Activated CD8-positive, alpha-beta T cell treated with anti-CD3 and anti-CD28 coated beads for 36 hours (primary cell): ENCODE data around the gene FNBP1L. TPM values are rescaled to one million over a fixed set of nuclear protein-coding genes. Genes with fewer than 3 reads are reported as not detected.

Experiments used
- ATAC-seq: fragments of 200-7000 bp; cut with Tn5 transposase; one replicate; pipeline ENCODE4 v1.10.0; 2021; ENCODE audit warnings: mild to moderate bottlenecking, moderate library complexity
- CTCF ChIA-PET: fragments of 350-600 bp; sonication (Branson Sonifier 250); formaldehyde crosslinking; loops from one replicate; lab custom pipeline; 2021; ENCODE audit warnings: antibody characterized with exemption; lab: Charles Lee
- POLR2A ChIA-PET: fragments of 350-600 bp; sonication (Branson Sonifier 250); formaldehyde crosslinking; loops from one replicate; lab custom pipeline; 2021; ENCODE audit warnings: antibody characterized with exemption; lab: Charles Lee
- DNase-seq: peaks from one replicate; pipeline ENCODE4 v3.0.0-alpha.2; 2020
- H3K27ac Mint-ChIP-seq: one replicate; pipeline ENCODE4 v1.8.0; 2021; ENCODE audit warnings: mild to moderate bottlenecking, mixed read lengths
- H3K27me3 Mint-ChIP-seq: one replicate; pipeline ENCODE4 v1.8.0; 2021; ENCODE audit warnings: mixed read lengths
- H3K36me3 Mint-ChIP-seq: one replicate; pipeline ENCODE4 v1.8.0; 2021; ENCODE audit warnings: low read depth, mixed read lengths
- H3K4me1 Mint-ChIP-seq: one replicate; pipeline ENCODE4 v1.8.0; 2021; ENCODE audit warnings: low read depth, mixed read lengths
- H3K4me3 Mint-ChIP-seq: one replicate; pipeline ENCODE4 v1.8.0; 2021; ENCODE audit warnings: mild to moderate bottlenecking, moderate library complexity, mixed read lengths
- H3K9me3 Mint-ChIP-seq: one replicate; pipeline ENCODE4 v1.8.0; 2021; ENCODE audit warnings: mixed read lengths
- intact Hi-C: fragments of 100-400 bp; cut with micrococcal nuclease; formaldehyde crosslinking; loops from one replicate; pipeline ENCODE4 v1.10.0; 2022
- total RNA-seq, 2 experiments: library from RNA; stranded (reverse); gene quantifications; one replicate each; pipeline ENCODE4 v1.2.3, GENCODE V29; 2021
- TF ChIP-seq, protein P1 (sequence below): fragments of 200-600 bp; IDR thresholded peaks from one replicate; pipeline ENCODE4 v1.8.0; 2022; ENCODE audit warnings: antibody characterized with exemption, mild to moderate bottlenecking

Gene FNBP1L
- total RNA-seq, 2 experiments from 2014 or later = 0.20 to 0.25 TPM

DNA sequence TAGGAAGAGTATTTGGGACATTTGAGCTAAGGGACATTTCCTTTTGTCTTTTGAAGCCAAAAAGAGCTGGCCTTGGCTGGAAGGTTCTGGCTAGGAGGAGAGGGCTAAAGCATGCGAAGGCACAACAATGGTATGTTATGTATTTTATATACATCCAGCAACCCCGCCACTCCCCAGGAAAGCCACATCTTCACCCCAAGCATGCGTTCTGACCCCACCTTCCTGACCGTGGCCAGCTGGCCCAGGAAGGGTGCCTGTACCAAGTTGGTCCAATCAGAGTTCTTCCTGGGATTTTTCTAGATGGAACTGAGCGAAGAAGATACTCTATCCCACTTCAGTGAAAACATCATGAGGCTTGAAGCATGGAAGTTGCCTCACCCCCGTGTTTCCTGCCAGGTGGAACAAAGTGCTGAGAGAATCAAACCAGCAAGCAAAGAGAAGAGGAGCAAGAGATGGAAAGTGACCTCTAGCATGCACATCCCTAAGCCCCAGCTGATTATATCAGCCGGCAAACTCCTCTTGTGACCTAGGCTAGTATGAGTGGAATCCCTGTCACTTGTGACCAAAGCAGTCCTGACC lies 151.0 kb downstream of the FNBP1L start:
- TF ChIP-seq, protein P1, sequence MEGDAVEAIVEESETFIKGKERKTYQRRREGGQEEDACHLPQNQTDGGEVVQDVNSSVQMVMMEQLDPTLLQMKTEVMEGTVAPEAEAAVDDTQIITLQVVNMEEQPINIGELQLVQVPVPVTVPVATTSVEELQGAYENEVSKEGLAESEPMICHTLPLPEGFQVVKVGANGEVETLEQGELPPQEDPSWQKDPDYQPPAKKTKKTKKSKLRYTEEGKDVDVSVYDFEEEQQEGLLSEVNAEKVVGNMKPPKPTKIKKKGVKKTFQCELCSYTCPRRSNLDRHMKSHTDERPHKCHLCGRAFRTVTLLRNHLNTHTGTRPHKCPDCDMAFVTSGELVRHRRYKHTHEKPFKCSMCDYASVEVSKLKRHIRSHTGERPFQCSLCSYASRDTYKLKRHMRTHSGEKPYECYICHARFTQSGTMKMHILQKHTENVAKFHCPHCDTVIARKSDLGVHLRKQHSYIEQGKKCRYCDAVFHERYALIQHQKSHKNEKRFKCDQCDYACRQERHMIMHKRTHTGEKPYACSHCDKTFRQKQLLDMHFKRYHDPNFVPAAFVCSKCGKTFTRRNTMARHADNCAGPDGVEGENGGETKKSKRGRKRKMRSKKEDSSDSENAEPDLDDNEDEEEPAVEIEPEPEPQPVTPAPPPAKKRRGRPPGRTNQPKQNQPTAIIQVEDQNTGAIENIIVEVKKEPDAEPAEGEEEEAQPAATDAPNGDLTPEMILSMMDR = no peak
- H3K4me3 Mint-ChIP-seq = no peak overlapping the region
- intact Hi-C loops = no loop called here
- no peak for ATAC-seq
- no peaks in the 10 kb centered on the region for H3K9me3 Mint-ChIP-seq
- no peak for DNase-seq
- no peak overlapping the region for H3K27ac Mint-ChIP-seq
- H3K36me3 Mint-ChIP-seq = no peaks in the 10 kb centered on the region
- H3K4me1 Mint-ChIP-seq = no peaks in the 10 kb centered on the region
- POLR2A ChIA-PET = no interaction called here
- CTCF ChIA-PET = no interaction called here
- H3K27me3 Mint-ChIP-seq = peaks cover 1% of the 10 kb centered on the region

DNA sequence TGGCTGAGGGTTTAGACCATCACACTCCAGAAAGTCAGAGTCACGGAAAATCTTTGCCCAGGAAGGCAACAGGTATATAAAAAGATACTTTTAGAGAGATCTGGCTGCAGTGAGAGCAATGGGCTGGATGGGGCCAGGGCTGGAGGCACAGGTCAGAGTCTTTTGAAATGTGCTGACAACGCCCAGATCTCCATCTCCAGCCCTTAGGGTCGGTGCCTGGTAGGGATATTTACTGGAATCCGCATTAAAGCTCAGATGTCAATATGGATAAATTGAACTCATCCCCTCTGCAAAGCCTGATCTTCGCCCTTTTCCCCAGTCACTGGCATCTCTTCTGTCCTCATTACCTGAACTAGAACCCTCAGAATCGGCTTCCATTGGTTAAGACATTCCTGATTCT lies 151.6 kb downstream of the FNBP1L start:
- ATAC-seq (no peak), DNase-seq (no peak)
- no peaks in the 10 kb centered on the region for H3K9me3 Mint-ChIP-seq
- intact Hi-C loops = no loop called here
- H3K36me3 Mint-ChIP-seq = no peaks in the 10 kb centered on the region
- peaks cover 1% of the 10 kb centered on the region for H3K27me3 Mint-ChIP-seq
- ChIA-PET POLR2A (no interaction called here), CTCF (no interaction called here)
- H3K4me1 Mint-ChIP-seq = no peaks in the 10 kb centered on the region
- no peak overlapping the region for H3K27ac Mint-ChIP-seq
- TF ChIP-seq, protein P1 = no peak
- no peak overlapping the region for H3K4me3 Mint-ChIP-seq

GRCh38 chr1:93600663-93601062 lies 152.7 kb downstream of the FNBP1L start:
- DNase-seq = no peak
- CTCF ChIA-PET = no interaction called here
- Mint-ChIP-seq H3K36me3 (no peaks in the 10 kb centered on the region), H3K27me3 (peaks cover 2% of the 10 kb centered on the region), H3K4me3 (no peak overlapping the region), H3K27ac (no peak overlapping the region), H3K4me1 (no peaks in the 10 kb centered on the region), H3K9me3 (no peaks in the 10 kb centered on the region)
- no peak for ATAC-seq
- intact Hi-C loops = no loop called here
- POLR2A ChIA-PET = no interaction called here
- TF ChIP-seq, protein P1 = no peak

GRCh38 chr1:93601686-93602085 lies 153.8 kb downstream of the FNBP1L start:
- ATAC-seq (no peak), DNase-seq (no peak)
- CTCF ChIA-PET = no interaction called here
- intact Hi-C loops = no loop called here
- POLR2A ChIA-PET = no interaction called here
- no peaks in the 10 kb centered on the region for H3K4me1 Mint-ChIP-seq
- H3K27ac Mint-ChIP-seq = no peak overlapping the region
- H3K27me3 Mint-ChIP-seq = peaks cover 5% of the 10 kb centered on the region
- H3K9me3 Mint-ChIP-seq = no peaks in the 10 kb centered on the region
- TF ChIP-seq, protein P1 = no peak
- no peak overlapping the region for H3K4me3 Mint-ChIP-seq
- no peaks in the 10 kb centered on the region for H3K36me3 Mint-ChIP-seq

DNA sequence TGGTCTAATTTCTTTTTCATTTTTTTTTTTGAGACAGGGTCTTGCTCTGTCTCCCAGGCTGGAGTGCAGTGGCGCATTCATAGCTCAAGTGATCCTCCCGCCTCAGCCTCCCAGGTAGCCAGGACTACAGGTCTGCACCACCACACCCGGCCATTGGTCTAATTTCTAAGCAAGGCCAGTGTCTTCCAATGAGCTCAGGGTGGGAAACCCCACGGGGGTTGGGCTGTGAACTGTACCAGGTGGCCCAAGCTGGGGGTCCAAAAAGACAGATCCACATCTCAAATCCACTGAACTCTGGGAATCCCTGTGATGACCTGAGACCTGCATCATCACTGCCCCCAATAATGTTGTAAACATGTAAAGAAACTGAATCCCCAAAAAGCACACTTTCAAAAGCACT lies 154.2 kb downstream of the FNBP1L start:
- Mint-ChIP-seq H3K27me3 (peaks cover 5% of the 10 kb centered on the region), H3K9me3 (no peaks in the 10 kb centered on the region), H3K4me3 (no peak overlapping the region), H3K4me1 (no peaks in the 10 kb centered on the region), H3K36me3 (no peaks in the 10 kb centered on the region), H3K27ac (no peak overlapping the region)
- ChIA-PET POLR2A (no interaction called here), CTCF (no interaction called here)
- TF ChIP-seq, protein P1 = no peak
- DNase-seq (no peak), ATAC-seq (no peak)
- intact Hi-C loops = no loop called here
